HepG2 (cell line): ENCODE results near the gene C3orf18. TPM values are rescaled to one million over a fixed set of nuclear protein-coding genes. Genes with fewer than 3 reads are reported as not detected.
A peak's percentile ranks its signal among the peaks of the same experiment; 100 is the strongest.

ENCODE experiments used
- ATAC-seq: fragments of 200-7000 bp; cut with Tn5 transposase; 3 replicates; pipeline ENCODE4 v1.9.1; 2020; ENCODE audit warnings: mild to moderate bottlenecking, moderate library complexity
- BruUV-seq: library from RNA; stranded (reverse); fragments of 400-500 nt; replicated peaks from 2 replicates; lab custom pipeline; 2021; lab: Mats Ljungman, UMichigan
- CTCF ChIA-PET: fragments of 300-600 bp; formaldehyde crosslinking; extraction: SDS; loops from one replicate; lab custom pipeline; 2021; ENCODE audit warnings: low total read pairs, inconsistent platforms, low intra/inter-chr PET ratio; lab: Yijun Ruan, JAX
- POLR2A ChIA-PET: fragments of 350-600 bp; sonication (Branson Sonifier 250); formaldehyde crosslinking; loops from one replicate; lab custom pipeline; 2020; ENCODE audit warnings: antibody characterized with exemption, inconsistent platforms; lab: Yijun Ruan, JAX
- DNase-seq: peaks from one replicate; pipeline ENCODE4 v3.0.0-alpha.2; 2015; ENCODE audit warnings: low spot score
- FAIRE-seq: peaks from 3 replicates; lab custom pipeline; 2011; peaks lifted over from hg19 to GRCh38; lab: Jason Lieb, UNC
- H2AFZ ChIP-seq: one replicate; pipeline ENCODE4 v1.6.1; 2011; ENCODE audit warnings: low read length, inconsistent platforms
- H3K27ac ChIP-seq: fragments of 300-600 bp; 3 replicates; pipeline ENCODE4 v1.8.0; 2011; ENCODE audit warnings: mixed run types, mild to moderate bottlenecking, mixed read lengths, low read length, inconsistent platforms; ENCODE audit not compliant: insufficient read depth; ENCODE audit errors: extremely low read length
- H3K27me3 ChIP-seq, 2 experiments: fragments of 200-600 bp in 1 of 2; 2 replicates in 1 of 2; 3 replicates in 1 of 2; pipeline versions ENCODE4 v1.6.0 to v1.8.0; 2011; ENCODE audit warnings: low read length in 2 of 2, mild to moderate bottlenecking in 2 of 2, moderate library complexity in 2 of 2, inconsistent platforms in 1 of 2; ENCODE audit not compliant: insufficient read depth in 2 of 2, control insufficient read depth in 1 of 2
- H3K36me3 ChIP-seq, 2 experiments: fragments of 200-600 bp in 1 of 2; replicated peaks in 1 of 2; 2 replicates in 1 of 2; 3 replicates in 1 of 2; pipeline versions ENCODE4 v1.5.1 to v1.8.0; 2011; ENCODE audit warnings: low read length in 2 of 2, inconsistent platforms in 1 of 2; ENCODE audit not compliant: insufficient read depth in 2 of 2, control insufficient read depth in 1 of 2
- H3K4me1 ChIP-seq: 2 replicates; pipeline ENCODE4 v1.5.1; 2012; ENCODE audit warnings: low read length, inconsistent platforms; ENCODE audit not compliant: insufficient read depth
- H3K4me2 ChIP-seq: 2 replicates; pipeline ENCODE4 v1.6.0; 2011; ENCODE audit warnings: low read depth, low read length, inconsistent platforms
- H3K4me3 ChIP-seq, 3 experiments: fragments of 200-600 bp in 1 of 3; sonication (generic), shearing (Covaris generic) in 1 of 3; replicated peaks in 1 of 3; 2 replicates each; pipeline ENCODE4 v1.5.1; 2011 to 2016; ENCODE audit warnings: low read length in 3 of 3, inconsistent platforms in 2 of 3, low read depth in 2 of 3, mild to moderate bottlenecking in 2 of 3, control low read depth in 1 of 3, mixed read lengths in 1 of 3; ENCODE audit not compliant: insufficient read depth in 1 of 3
- H3K79me2 ChIP-seq: one replicate; pipeline ENCODE4 v1.6.1; 2011; ENCODE audit warnings: low read length, inconsistent platforms; ENCODE audit not compliant: insufficient read depth
- H3K9ac ChIP-seq: 2 replicates; pipeline ENCODE4 v1.6.0; 2011; ENCODE audit warnings: mild to moderate bottlenecking, low read depth, low read length, inconsistent platforms; ENCODE audit not compliant: insufficient read depth
- H3K9me3 ChIP-seq: 2 replicates; pipeline ENCODE4 v1.5.1; 2012; ENCODE audit warnings: mild to moderate bottlenecking, low read length
- H4K20me1 ChIP-seq: 2 replicates; pipeline ENCODE4 v1.6.0; 2011; ENCODE audit warnings: inconsistent platforms, mild to moderate bottlenecking, low read length, moderate library complexity; ENCODE audit not compliant: insufficient read depth
- ATF7 ChIP-seq, 2 experiments: fragments of 450-650 bp in 1 of 2; sonication (generic) in 1 of 2; formaldehyde crosslinking in 1 of 2; IDR thresholded peaks; 2 replicates each; pipeline versions ENCODE4 v1.4.0 to v1.6.1; 2016 to 2020; ENCODE audit warnings: antibody characterized with exemption in 1 of 2, mild to moderate bottlenecking in 1 of 2, missing genetic modification reagents in 1 of 2
- POLR2AphosphoS5 ChIP-seq: IDR thresholded peaks from 2 replicates; pipeline ENCODE4 v1.6.1; 2012; ENCODE audit warnings: low read depth, low read length
- PPARG ChIP-seq: conservative IDR thresholded peaks from 2 replicates; pipeline ENCODE4 v1.6.1; 2016; ENCODE audit warnings: missing biosample characterization, missing genetic modification reagents
- RFX5 ChIP-seq: IDR thresholded peaks from 2 replicates; pipeline ENCODE4 v1.6.1; 2011; ENCODE audit warnings: low read depth, low read length, improper control_type of control experiment
- ZBTB7B ChIP-seq: sonication (generic); formaldehyde crosslinking; IDR thresholded peaks from 2 replicates; pipeline ENCODE4 v1.4.0; 2020; ENCODE audit warnings: missing genetic modification reagents
- WGBS: methylation state at CpG from one replicate; pipeline ENCODE4 v1.1.6; 2017; ENCODE audit warnings: low lambda C conversion rate; 5-methylcytosine and 5-hydroxymethylcytosine counted together
- in situ Hi-C: cut with HindIII; loops from 2 replicates; pipeline ENCODE4 v1.10.0; 2017; ENCODE audit warnings: low pct_unique_long_range_greater_than_20kb; ENCODE audit not compliant: extremely low pct_ligation_motif_present
- intact Hi-C: fragments of 100-400 bp; cut with micrococcal nuclease; formaldehyde crosslinking; loops from one replicate; pipeline ENCODE4 v1.10.0; 2022; ENCODE audit not compliant: unreplicated experiment
- polyA plus RNA-seq, 8 experiments: library from polyadenylated mRNA; depleted of rRNA in 3 of 8; stranded (reverse) in 7 of 8; unstranded in 1 of 8; fragments of >200 nt; fragmentation: Illumina TruSeq in 4 of 8; extraction: Trizol in 4 of 8; gene quantifications; 2 replicates each; pipeline versions ENCODE4 v1.2.1 to v1.2.3, GENCODE V29; 2011 to 2016; ENCODE audit warnings: low read depth in 4 of 8, missing spikeins in 1 of 8, mixed read lengths in 1 of 8; ENCODE audit not compliant: insufficient read depth in 1 of 8
- total RNA-seq, 5 experiments: library from RNA; depleted of rRNA; stranded (reverse); fragments of >200 nt; fragmentation: Illumina TruSeq; extraction: Trizol; gene quantifications; 2 replicates each; pipeline ENCODE4 v1.2.3, GENCODE V29; 2016; ENCODE audit warnings: low read depth in 1 of 5
- TF ChIP-seq, protein P1 (sequence below): sonication (generic); formaldehyde crosslinking; IDR thresholded peaks from 2 replicates; pipeline ENCODE4 v1.5.0; 2020; ENCODE audit warnings: missing genetic modification reagents
- TF ChIP-seq, protein P2 (sequence below): sonication (generic); formaldehyde crosslinking; IDR thresholded peaks from 2 replicates; pipeline ENCODE4 v1.9.0; 2021; ENCODE audit warnings: missing genetic modification reagents, borderline replicate concordance

The C3orf18 gene
- total and polyA plus RNA-seq, 2 of the 13 experiments (the other 11 are each of a cell fraction or from before 2014, with no cell fraction given) = 1.6 to 4.8 TPM

DNA sequence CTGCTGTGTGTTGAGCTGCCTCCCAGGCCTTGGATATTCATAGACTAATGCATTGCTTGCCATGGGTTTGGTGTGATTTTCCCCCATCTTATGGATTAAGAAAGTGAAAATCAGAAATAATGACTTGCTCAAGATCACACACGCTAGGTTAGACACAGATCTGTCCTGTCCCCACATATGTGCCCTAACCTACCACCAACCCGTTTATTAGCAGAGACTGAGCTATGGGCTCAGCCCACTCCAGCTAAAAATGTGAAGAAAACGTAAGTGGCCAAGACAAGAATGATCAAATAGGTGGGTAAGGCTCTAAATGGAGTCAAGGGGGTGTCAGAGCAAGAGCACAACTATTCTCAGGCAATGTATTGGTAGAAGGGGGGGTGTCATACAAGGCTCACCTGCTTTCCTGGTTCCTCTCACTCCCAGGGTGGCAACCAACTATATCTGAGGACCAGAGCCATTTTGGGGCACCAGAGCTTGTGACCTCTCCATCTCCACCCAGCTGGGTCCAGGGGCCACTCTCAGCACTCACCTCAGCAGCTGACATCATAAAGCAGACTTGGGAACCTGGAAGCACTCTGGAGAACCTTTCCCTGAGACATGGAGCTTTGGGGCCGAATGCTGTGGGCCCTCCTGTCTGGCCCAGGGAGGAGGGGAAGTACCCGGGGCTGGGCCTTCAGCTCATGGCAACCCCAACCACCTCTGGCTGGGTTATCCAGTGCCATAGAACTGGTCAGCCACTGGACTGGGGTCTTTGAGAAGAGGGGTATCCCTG is 3.1 kb upstream of the C3orf18 start:
- H3K27ac ChIP-seq = no peak overlapping the region
- peak overlapping the region; percentile 80; the same call in 1 of the 2 replicates for H3K9ac ChIP-seq
- H3K36me3 ChIP-seq = no peaks in the 10 kb centered on the region; a peak in 2 of 5 replicates
- peak; percentile 20; the same call in 1 of the 2 replicates for TF ChIP-seq POLR2AphosphoS5
- TF ChIP-seq PPARG (CRISPR knock-in tag) = no peak
- 88% methylated on average over 3 of the region's 5 CpGs for WGBS
- H3K4me3 ChIP-seq = peak overlapping the region in 2 of 3 experiments; percentile 82 to 84; a peak in 3 of 6 replicates
- no peaks in the 10 kb centered on the region for H3K79me2 ChIP-seq
- no peak overlapping the region for H2AFZ ChIP-seq
- H3K4me1 ChIP-seq = peaks cover 57% of the 10 kb centered on the region
- FAIRE-seq = no peak
- no peaks in the 10 kb centered on the region for H4K20me1 ChIP-seq
- POLR2A ChIA-PET = interaction anchor here (1.4 to 3.3 kb wide), 6 partner anchors 18 to 46 kb away, joined by 4 to 64 read pairs (median 24); partner anchors contain the start of genes CISH and MAPKAPK3
- H3K27me3 ChIP-seq = peaks cover 4 to 7% of the 10 kb centered on the region in 2 experiments; a peak in 2 of 5 replicates
- H3K4me2 ChIP-seq = peak overlapping the region; percentile 80
- DNase-seq = no peak
- no peaks in the 10 kb centered on the region for H3K9me3 ChIP-seq
- in situ Hi-C loops = loop anchor here (5.0 kb wide), 3 partner anchors 42 to 812 kb away; partner anchors contain the start of gene CISH
- no peak for ATAC-seq
- CTCF ChIA-PET = interaction anchor here (7.2 kb wide), 1 partner anchor 43 kb away, joined by 182 read pairs; the partner anchor contains the start of genes CISH and MAPKAPK3
- intact Hi-C loops = no loop called here
- BruUV-seq = no TSS peak

DNA sequence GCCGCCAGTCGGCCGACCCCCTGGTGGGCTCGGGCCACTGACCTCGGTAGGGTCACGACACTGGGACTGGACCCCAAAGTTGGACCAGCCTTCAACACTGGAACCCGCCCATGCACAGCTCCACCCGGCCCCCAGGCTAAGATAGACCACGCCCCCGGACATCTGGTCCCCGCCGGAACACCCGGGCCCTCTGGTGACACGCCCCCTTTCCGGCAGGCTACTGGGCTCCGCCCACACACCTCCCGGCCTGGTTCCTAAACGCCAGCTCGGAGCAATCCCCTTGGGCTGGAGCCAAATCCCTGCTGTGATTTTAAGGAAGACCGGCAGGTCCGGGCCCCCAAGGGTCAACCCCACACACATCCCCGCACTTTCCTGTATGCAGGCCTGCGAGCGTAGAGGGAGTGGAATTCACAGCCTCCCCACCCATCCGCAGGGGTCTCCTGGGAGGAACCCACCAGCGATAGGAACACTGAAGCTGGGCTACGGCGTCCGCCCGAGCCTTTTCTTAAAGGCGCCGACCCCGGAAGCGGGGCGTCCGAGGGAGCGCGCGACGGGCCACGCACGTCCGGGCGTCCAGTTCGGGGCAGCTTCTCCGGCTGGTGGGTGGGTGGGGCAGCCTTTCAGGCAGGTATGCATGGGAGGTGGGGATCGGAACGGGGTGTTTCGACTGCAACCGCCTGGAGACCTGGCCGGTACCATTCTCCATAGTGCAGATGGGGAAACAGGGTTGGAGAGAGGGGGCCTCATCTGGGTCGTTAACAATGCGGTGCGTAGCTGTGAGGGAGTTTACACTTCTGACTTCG is 1.6 kb upstream of the C3orf18 start, which contains the start of gene HEMK1:
TSS of gene HEMK1 (plus strand) at position 576 of the 803 bp plus-strand sequence. CDS start 1,583 bp downstream, outside the sequence.
- H3K27ac ChIP-seq = peak within 1 kb of the TSS; percentile 77
- H4K20me1 ChIP-seq = no peaks in the 10 kb centered on the region
- H3K4me3 ChIP-seq = peak within 1 kb of the TSS; percentile 62 to 84 (median 82)
- peaks cover 4 to 7% of the 10 kb centered on the region in 2 experiments; a peak in 2 of 5 replicates for H3K27me3 ChIP-seq
- H3K9ac ChIP-seq = peak within 1 kb of the TSS; percentile 80
- 5% methylated on average over 16 of the region's 55 CpGs for WGBS
- BruUV-seq = no TSS peak
- in situ Hi-C loops (no loop called here), intact Hi-C loops (no loop called here)
- POLR2A ChIA-PET = interaction anchor here (1.0 to 3.3 kb wide), 19 partner anchors 9 to 1404 kb away, joined by 3 to 64 read pairs (median 6); partner anchors contain the start of genes ABHD14B, CISH, CYB561D2 and MANF
- no peaks in the 10 kb centered on the region for H3K79me2 ChIP-seq
- H3K4me1 ChIP-seq = peaks cover 57% of the 10 kb centered on the region
- CTCF ChIA-PET = interaction anchor here (7.2 kb wide), 1 partner anchor 45 kb away, joined by 182 read pairs; the partner anchor contains the start of genes CISH and MAPKAPK3
- H2AFZ ChIP-seq = peak within 1 kb of the TSS; percentile 85
- DNase-seq = peak; percentile 85
- FAIRE-seq = peak; percentile 62
- H3K9me3 ChIP-seq = no peaks in the 10 kb centered on the region
- peak; percentile 85 for ATAC-seq
- H3K4me2 ChIP-seq = peak within 1 kb of the TSS; percentile 80
- no peaks in the 10 kb centered on the region; a peak in 2 of 5 replicates for H3K36me3 ChIP-seq
- TF ChIP-seq, protein P1, sequence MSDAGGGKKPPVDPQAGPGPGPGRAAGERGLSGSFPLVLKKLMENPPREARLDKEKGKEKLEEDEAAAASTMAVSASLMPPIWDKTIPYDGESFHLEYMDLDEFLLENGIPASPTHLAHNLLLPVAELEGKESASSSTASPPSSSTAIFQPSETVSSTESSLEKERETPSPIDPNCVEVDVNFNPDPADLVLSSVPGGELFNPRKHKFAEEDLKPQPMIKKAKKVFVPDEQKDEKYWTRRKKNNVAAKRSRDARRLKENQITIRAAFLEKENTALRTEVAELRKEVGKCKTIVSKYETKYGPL (CRISPR knock-in tag) = no peak
- TF ChIP-seq ATF7 (IDR thresholded peaks at IDR 0.05) = no peak
- TF ChIP-seq ATF7 (CRISPR knock-in tag; IDR thresholded peaks at IDR 0.05) = no peak; the same call in 1 of the 2 replicates
- TF ChIP-seq RFX5 = no peak
- TF ChIP-seq ZBTB7B (CRISPR knock-in tag) = peak; percentile 89
- TF ChIP-seq, protein P2, sequence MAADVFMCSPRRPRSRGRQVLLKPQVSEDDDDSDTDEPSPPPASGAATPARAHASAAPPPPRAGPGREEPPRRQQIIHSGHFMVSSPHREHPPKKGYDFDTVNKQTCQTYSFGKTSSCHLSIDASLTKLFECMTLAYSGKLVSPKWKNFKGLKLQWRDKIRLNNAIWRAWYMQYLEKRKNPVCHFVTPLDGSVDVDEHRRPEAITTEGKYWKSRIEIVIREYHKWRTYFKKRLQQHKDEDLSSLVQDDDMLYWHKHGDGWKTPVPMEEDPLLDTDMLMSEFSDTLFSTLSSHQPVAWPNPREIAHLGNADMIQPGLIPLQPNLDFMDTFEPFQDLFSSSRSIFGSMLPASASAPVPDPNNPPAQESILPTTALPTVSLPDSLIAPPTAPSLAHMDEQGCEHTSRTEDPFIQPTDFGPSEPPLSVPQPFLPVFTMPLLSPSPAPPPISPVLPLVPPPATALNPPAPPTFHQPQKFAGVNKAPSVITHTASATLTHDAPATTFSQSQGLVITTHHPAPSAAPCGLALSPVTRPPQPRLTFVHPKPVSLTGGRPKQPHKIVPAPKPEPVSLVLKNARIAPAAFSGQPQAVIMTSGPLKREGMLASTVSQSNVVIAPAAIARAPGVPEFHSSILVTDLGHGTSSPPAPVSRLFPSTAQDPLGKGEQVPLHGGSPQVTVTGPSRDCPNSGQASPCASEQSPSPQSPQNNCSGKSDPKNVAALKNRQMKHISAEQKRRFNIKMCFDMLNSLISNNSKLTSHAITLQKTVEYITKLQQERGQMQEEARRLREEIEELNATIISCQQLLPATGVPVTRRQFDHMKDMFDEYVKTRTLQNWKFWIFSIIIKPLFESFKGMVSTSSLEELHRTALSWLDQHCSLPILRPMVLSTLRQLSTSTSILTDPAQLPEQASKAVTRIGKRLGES (CRISPR knock-in tag) = no peak
